Activated B cell treated with CpG ODN at 0.5 μM for 24 hours (primary cell): Measurements from ENCODE around the gene TMEM138. TPM values are rescaled to one million over a fixed set of nuclear protein-coding genes. Genes with fewer than 3 reads are reported as not detected.

Experiments
- ATAC-seq: fragments of 200-7000 bp; cut with Tn5 transposase; one replicate; pipeline ENCODE4 v1.10.0; 2021; ENCODE audit warnings: low read depth, mild to moderate bottlenecking, moderate library complexity
- CTCF ChIA-PET: fragments of 350-600 bp; sonication (Branson Sonifier 250); formaldehyde crosslinking; loops from one replicate; lab custom pipeline; 2021; ENCODE audit warnings: antibody characterized with exemption; lab: Charles Lee
- POLR2A ChIA-PET: fragments of 350-600 bp; sonication (Branson Sonifier 250); formaldehyde crosslinking; loops from one replicate; lab custom pipeline; 2021; ENCODE audit warnings: antibody characterized with exemption; lab: Charles Lee
- DNase-seq: peaks from one replicate; pipeline ENCODE4 v3.0.0; 2022
- H3K27ac Mint-ChIP-seq: one replicate; pipeline ENCODE4 v1.8.0; 2020; ENCODE audit warnings: mixed read lengths
- H3K27me3 Mint-ChIP-seq: one replicate; pipeline ENCODE4 v1.8.0; 2021; ENCODE audit warnings: mixed read lengths
- H3K36me3 Mint-ChIP-seq: one replicate; pipeline ENCODE4 v1.8.0; 2021; ENCODE audit warnings: low read depth, mixed read lengths
- H3K4me1 Mint-ChIP-seq: one replicate; pipeline ENCODE4 v1.8.0; 2021; ENCODE audit warnings: mixed read lengths
- H3K4me3 Mint-ChIP-seq: one replicate; pipeline ENCODE4 v1.8.0; 2020; ENCODE audit warnings: mild to moderate bottlenecking, mixed read lengths
- H3K9me3 Mint-ChIP-seq: one replicate; pipeline ENCODE4 v1.8.0; 2020; ENCODE audit warnings: mixed read lengths
- intact Hi-C: fragments of 100-400 bp; cut with micrococcal nuclease; formaldehyde crosslinking; loops from one replicate; pipeline ENCODE4 v1.15.1; 2024
- total RNA-seq: library from RNA; stranded (reverse); gene quantifications from 2 replicates; pipeline ENCODE4 v1.2.3, GENCODE V29; 2022
- TF ChIP-seq, protein P1 (sequence below): fragments of 200-600 bp; IDR thresholded peaks from one replicate; pipeline ENCODE4 v1.8.0; 2022; ENCODE audit warnings: antibody characterized with exemption, mild to moderate bottlenecking

Gene TMEM138
- total RNA-seq, 1 donor from 2014 or later: 81.2 TPM

DNA sequence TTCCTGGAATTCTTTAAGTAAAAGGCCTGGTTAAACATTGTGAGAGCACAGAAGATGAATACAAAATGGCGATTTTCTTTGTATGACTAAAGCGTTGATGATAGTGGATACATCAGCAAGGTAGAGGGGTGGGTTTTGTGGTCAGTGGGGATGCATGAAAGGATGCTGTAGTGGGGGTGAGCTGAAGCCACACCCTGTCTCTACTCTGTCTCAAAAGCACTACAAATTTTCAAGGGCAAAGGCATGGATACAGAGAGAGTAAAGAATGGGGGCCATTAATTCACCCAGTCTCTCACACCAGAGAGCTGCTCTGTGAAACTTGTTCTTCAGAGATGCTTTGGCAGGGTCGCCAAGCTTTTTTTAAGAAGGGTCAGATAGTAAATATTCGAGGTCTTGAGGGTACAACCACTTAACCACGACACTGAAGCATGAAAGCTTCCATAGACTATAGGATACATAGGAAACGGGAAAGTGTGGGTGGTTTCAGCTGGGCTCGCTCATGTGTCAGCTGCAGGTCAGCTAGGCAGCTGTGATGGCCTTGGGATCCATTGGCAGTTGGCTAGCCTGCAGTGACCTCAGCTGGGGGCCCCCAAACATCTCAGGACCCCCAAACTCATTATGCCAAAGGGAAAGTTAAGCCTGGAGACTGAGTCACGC, 8.3 kb downstream of the TMEM138 start:
- CTCF ChIA-PET: interaction anchor here (1.4 to 3.2 kb wide), 3 partner anchors 8 to 34 kb away, joined by 3 to 19 read pairs (median 9); partner anchors contain the start of gene TMEM138

DNA sequence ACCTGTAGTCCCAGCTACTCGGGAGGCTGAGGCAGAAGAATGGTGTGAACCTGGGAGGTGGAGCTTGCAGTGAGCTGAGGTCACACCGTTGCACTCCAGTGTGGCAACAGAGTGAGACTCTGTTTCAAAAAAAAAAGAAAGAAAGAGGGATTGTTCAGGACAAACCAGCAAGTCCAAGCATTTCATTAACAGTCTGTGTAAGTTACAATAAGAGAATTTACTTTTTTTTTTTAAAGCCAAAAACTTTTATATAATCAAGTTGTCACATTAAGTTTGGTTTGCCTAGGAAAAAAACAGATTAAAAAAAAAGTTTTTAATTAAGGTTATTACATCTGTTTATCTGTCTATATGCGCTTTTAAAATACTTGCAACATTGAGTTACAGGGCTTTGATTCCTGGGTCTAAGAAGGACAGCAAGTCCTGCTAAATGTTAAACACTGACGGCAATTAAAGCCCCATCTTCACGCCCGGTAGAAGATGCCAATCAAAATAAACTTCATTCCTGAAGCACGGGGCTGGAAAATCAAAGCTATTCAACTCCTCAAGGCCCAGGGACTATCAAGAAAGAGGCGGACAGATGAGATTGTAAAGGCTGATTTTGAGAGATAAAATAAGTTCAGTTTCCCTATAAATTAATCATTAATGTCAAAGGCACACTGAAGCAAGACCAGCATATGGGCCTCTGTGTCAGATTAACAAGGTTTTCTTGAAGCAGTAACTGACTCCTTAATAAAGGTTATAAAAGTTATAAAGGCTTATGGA, 10.7 kb downstream of the TMEM138 start:
- Mint-ChIP-seq H3K4me1 (peaks cover 3% of the 10 kb centered on the region), H3K27ac (no peak overlapping the region), H3K9me3 (no peaks in the 10 kb centered on the region), H3K27me3 (no peaks in the 10 kb centered on the region), H3K36me3 (peaks cover 57% of the 10 kb centered on the region), H3K4me3 (no peak overlapping the region)
- TF ChIP-seq, protein P1, sequence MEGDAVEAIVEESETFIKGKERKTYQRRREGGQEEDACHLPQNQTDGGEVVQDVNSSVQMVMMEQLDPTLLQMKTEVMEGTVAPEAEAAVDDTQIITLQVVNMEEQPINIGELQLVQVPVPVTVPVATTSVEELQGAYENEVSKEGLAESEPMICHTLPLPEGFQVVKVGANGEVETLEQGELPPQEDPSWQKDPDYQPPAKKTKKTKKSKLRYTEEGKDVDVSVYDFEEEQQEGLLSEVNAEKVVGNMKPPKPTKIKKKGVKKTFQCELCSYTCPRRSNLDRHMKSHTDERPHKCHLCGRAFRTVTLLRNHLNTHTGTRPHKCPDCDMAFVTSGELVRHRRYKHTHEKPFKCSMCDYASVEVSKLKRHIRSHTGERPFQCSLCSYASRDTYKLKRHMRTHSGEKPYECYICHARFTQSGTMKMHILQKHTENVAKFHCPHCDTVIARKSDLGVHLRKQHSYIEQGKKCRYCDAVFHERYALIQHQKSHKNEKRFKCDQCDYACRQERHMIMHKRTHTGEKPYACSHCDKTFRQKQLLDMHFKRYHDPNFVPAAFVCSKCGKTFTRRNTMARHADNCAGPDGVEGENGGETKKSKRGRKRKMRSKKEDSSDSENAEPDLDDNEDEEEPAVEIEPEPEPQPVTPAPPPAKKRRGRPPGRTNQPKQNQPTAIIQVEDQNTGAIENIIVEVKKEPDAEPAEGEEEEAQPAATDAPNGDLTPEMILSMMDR: no peak
- ChIA-PET CTCF (interaction anchor here (1.8 kb wide), 1 partner anchor 13 kb away, joined by 5 read pairs; no protein-coding TSS in a partner anchor), POLR2A (interaction anchor here (0.6 to 1.4 kb wide), 3 partner anchors 11 to 14 kb away, joined by 5 to 7 read pairs (median 6); partner anchors contain the start of genes CYB561A3 and TMEM138)
- intact Hi-C loops: no loop called here
- DNase-seq: no peak
- no peak for ATAC-seq

More for the DNA sequence above, 8.3 kb downstream of the TMEM138 start:
- no peak overlapping the region for H3K27ac Mint-ChIP-seq
- intact Hi-C loops: no loop called here
- ATAC-seq: no peak
- peaks cover 3% of the 10 kb centered on the region for H3K4me1 Mint-ChIP-seq
- H3K36me3 Mint-ChIP-seq: peaks cover 63% of the 10 kb centered on the region
- POLR2A ChIA-PET: interaction anchor here (1.1 to 1.8 kb wide), 3 partner anchors 9 to 16 kb away, joined by 3 to 15 read pairs (median 5); partner anchors contain the start of genes CYB561A3 and TMEM138
- no peaks in the 10 kb centered on the region for H3K27me3 Mint-ChIP-seq
- DNase-seq: no peak
- no peaks in the 10 kb centered on the region for H3K9me3 Mint-ChIP-seq
- no peak overlapping the region for H3K4me3 Mint-ChIP-seq
- TF ChIP-seq, protein P1: no peak

DNA sequence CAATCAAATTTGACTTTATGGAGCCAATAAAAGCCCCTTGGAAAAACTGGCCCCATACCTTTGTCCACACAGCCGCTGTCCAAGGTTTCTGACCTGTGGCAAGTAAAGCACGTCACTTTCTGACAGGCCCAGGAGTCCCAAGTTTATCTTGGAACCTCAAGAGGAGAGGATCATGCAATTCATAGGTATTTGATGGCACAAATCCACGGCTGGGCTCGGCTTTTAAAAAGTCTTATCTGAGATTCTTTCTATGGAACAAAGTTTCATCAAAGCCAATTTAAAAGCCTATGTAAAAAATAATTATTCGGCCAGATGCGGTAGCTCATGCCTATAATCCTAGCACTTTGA, 13.6 kb downstream of the TMEM138 start:
- intact Hi-C loops: no loop called here
- TF ChIP-seq, protein P1: no peak
- Mint-ChIP-seq H3K36me3 (peaks cover 32% of the 10 kb centered on the region), H3K4me1 (no peaks in the 10 kb centered on the region), H3K27me3 (no peaks in the 10 kb centered on the region), H3K27ac (no peak overlapping the region), H3K4me3 (no peak overlapping the region), H3K9me3 (no peaks in the 10 kb centered on the region)
- POLR2A ChIA-PET: interaction anchor here (2.3 kb wide), 1 partner anchor 13 kb away, joined by 6 read pairs; the partner anchor contains the start of genes CYB561A3 and TMEM138
- no peak for ATAC-seq
- no peak for DNase-seq
- CTCF ChIA-PET: interaction anchor here (0.6 kb wide), 1 partner anchor 9 kb away, joined by 3 read pairs; no protein-coding TSS in a partner anchor

DNA sequence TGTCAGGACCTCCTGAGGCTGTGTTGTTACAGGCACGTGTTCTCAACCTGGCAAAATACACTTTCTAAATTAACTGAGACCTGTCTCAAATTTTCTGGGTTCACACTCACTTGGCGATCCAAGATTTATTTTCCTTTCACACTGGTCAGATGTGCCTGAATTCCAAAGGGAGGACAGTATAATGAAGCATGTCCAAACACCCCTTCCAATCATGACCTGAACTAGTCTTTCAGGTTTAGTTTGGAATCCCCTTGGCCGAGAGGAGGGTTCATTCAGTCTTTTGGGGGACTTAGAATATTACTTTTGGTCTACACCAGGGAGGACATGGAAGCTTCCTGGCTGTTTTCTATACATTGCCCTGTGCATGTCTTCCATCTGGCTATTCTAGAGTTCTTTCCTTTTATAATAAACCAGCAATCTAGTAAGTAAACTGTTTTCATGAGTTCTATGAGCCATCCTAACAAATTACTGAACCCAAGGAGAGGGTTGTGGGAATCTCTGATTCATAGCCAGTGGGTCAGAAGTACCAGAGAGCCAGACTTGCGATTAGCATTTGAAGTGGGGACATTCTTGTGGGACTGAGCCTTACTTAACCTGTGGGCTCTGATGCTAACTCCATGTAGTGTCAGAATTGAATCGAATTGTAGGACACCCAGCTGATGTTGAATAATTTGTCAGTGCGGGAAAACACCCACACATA, 15.4 kb downstream of the TMEM138 start:
- TF ChIP-seq, protein P1: no peak
- Mint-ChIP-seq H3K27ac (no peak overlapping the region), H3K9me3 (no peaks in the 10 kb centered on the region), H3K4me3 (no peak overlapping the region), H3K4me1 (no peaks in the 10 kb centered on the region), H3K36me3 (peaks cover 26% of the 10 kb centered on the region), H3K27me3 (no peaks in the 10 kb centered on the region)
- intact Hi-C loops: no loop called here
- CTCF ChIA-PET: no interaction called here
- DNase-seq (no peak), ATAC-seq (no peak)
- POLR2A ChIA-PET: no interaction called here
